ENCODE data around the gene JARID2.

DNA sequence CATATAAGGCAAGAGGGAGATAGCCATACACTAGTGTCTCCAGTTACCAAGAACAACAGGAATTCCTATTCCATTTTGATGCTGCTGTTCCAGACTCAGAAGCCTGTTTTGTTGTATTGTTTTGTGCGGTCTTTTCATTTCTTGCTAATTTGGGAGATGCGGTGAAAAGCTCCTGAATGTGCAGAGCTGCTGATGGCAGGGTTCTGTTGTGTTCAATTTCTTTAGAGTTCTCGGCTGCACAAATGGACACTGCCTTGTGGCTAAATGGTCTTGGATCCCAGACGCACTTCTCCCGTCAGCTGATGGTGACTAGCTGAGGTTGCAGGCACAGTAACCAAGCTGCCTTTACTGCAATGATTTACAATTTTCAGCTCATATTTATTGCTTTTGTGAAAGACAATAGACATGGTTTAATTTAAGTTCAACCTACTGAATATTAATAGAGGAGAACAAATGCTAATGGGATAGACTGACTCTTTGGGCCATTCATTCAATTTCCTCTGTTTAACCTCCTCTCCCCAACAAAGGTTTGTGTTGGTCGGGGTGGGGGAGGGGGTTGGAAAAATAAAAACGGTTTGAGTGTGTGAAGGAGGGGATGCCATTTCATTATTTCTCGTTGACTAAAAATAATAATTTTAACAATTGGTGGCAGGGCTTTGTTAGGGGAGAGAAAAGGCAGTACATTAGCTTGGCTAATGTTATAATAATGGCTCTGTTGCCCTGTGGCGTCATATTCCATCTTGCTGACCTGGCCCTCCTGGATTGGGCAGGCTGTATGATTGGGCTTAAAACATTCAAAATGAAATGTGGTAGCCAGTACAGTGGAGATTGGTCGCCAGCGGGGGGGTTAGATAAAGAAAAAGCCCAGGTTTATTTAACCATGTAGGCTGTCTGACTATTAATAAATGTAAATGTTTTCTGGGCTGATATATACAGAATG lies 159.5 kb downstream of the JARID2 start:
- TF ChIP-seq, protein P1, sequence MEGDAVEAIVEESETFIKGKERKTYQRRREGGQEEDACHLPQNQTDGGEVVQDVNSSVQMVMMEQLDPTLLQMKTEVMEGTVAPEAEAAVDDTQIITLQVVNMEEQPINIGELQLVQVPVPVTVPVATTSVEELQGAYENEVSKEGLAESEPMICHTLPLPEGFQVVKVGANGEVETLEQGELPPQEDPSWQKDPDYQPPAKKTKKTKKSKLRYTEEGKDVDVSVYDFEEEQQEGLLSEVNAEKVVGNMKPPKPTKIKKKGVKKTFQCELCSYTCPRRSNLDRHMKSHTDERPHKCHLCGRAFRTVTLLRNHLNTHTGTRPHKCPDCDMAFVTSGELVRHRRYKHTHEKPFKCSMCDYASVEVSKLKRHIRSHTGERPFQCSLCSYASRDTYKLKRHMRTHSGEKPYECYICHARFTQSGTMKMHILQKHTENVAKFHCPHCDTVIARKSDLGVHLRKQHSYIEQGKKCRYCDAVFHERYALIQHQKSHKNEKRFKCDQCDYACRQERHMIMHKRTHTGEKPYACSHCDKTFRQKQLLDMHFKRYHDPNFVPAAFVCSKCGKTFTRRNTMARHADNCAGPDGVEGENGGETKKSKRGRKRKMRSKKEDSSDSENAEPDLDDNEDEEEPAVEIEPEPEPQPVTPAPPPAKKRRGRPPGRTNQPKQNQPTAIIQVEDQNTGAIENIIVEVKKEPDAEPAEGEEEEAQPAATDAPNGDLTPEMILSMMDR (IDR thresholded peaks at IDR 0.05; ENCODE audit: low read length), result no peak
- no peak for TF ChIP-seq EZH2 (IDR thresholded peaks at IDR 0.05; ENCODE audit: borderline replicate concordance, low read length)

Data from OCI-LY1 (cell line).